ENCODE measurements around the gene REV3L.

Gene REV3L

DNA sequence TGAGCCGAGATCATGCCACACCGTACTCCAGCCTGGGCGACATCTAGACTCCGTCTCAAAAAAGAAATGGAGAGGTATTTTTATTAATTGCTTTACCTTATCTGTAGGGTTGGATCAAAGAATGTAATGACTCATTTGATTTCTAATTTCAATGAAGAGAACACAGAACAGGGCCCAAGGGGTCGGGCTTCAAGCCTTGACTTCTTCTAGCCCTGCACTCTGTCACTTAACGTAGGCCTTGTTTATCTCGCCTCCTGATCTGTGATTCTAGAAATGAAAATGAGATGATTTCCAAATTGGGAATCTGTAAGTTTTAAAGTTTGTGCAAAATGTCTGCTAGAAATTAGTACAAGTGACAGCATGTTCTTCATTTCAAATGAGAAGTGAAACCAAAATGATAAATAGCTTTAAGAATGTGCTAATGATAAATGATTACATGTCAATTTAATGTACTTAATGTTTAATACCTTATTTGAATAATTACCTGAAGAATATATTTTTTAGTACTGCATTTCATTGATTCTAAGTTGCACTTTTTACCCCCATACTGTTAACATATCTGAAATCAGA, 215.2 kb downstream of the REV3L start:
- H3K79me2 ChIP-seq (ENCODE audit: low read length): peaks cover 8% of the 10 kb centered on the region; the same call in 1 of the 2 replicates
- H3F3A ChIP-seq (ENCODE audit: insufficient read depth, low read length): no peaks in the 10 kb centered on the region

GRCh38 chr6:111266276-111266675, 216.7 kb downstream of the REV3L start:
- Histone ChIP-seq H3K9me2 (replicated peaks; ENCODE audit: insufficient read depth, low read length) (no peaks in the 10 kb centered on the region), H2AFZ (ENCODE audit: low read length) (no peak overlapping the region), H4K20me1 (ENCODE audit: insufficient read depth, low read length) (no peaks in the 10 kb centered on the region), H3K9me3 (replicated peaks; ENCODE audit: insufficient read depth, low read length) (no peaks in the 10 kb centered on the region), H3K79me2 (ENCODE audit: low read length) (peaks cover 16% of the 10 kb centered on the region; the same call in 1 of the 2 replicates), H3K4me1 (ENCODE audit: low read length) (no peaks in the 10 kb centered on the region), H3K27me3 (replicated peaks; ENCODE audit: insufficient read depth, low read length) (no peaks in the 10 kb centered on the region), H3K27ac (ENCODE audit: low read length) (no peak overlapping the region), H3K36me3 (replicated peaks; ENCODE audit: insufficient read depth, low read length) (peaks cover 5% of the 10 kb centered on the region; the same call in 1 of the 2 replicates), H3K9ac (ENCODE audit: low read length) (no peak overlapping the region), H3F3A (ENCODE audit: insufficient read depth, low read length) (no peaks in the 10 kb centered on the region), H3K4me2 (ENCODE audit: low read depth, low read length) (no peak overlapping the region), H3K4me3 (ENCODE audit: low read length) (no peak overlapping the region)
- TF ChIP-seq EZH2 (optimal IDR thresholded peaks at IDR 0.05; ENCODE audit: low read depth, low read length) (no peak), CTCF (IDR thresholded peaks at IDR 0.05; ENCODE audit: low read length) (no peak), EZH2phosphoT487 (IDR thresholded peaks at IDR 0.05; ENCODE audit: low read length) (no peak)
- DNase-seq: no peak

More for the DNA sequence above, 215.2 kb downstream of the REV3L start:
- Histone ChIP-seq H4K20me1 (ENCODE audit: insufficient read depth, low read length) (no peaks in the 10 kb centered on the region), H3K9ac (ENCODE audit: low read length) (no peak overlapping the region), H3K4me3 (ENCODE audit: low read length) (no peak overlapping the region), H3K4me2 (ENCODE audit: low read depth, low read length) (no peak overlapping the region), H3K27ac (ENCODE audit: low read length) (no peak overlapping the region), H3K27me3 (replicated peaks; ENCODE audit: insufficient read depth, low read length) (no peaks in the 10 kb centered on the region), H3K9me3 (replicated peaks; ENCODE audit: insufficient read depth, low read length) (no peaks in the 10 kb centered on the region), H3K4me1 (ENCODE audit: low read length) (no peaks in the 10 kb centered on the region), H3K36me3 (replicated peaks; ENCODE audit: insufficient read depth, low read length) (peaks cover 5% of the 10 kb centered on the region; the same call in 1 of the 2 replicates), H2AFZ (ENCODE audit: low read length) (no peak overlapping the region), H3K9me2 (replicated peaks; ENCODE audit: insufficient read depth, low read length) (no peaks in the 10 kb centered on the region)
- TF ChIP-seq CTCF (IDR thresholded peaks at IDR 0.05; ENCODE audit: low read length) (no peak), EZH2phosphoT487 (IDR thresholded peaks at IDR 0.05; ENCODE audit: low read length) (no peak), EZH2 (optimal IDR thresholded peaks at IDR 0.05; ENCODE audit: low read depth, low read length) (no peak)
- no peak for DNase-seq

DNA sequence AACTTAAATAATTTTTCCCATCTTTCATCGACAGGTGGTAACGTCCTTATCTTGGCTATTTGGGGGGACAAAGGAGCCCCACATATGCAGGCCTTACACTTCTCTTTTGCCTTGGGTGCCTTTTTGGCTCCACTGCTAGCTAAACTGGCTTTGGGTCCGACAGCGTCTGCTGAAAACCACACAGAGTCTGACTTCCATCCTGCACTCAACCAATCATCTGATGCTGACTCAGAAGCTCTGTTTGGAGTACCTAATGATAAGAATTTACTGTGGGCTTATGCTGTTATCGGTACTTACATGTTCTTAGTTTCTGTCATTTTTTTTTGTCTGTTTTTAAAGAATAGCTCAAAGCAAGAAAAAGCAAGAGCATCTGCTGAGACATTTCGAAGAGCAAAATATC, 217.2 kb downstream of the REV3L start:
- TF ChIP-seq EZH2 (optimal IDR thresholded peaks at IDR 0.05; ENCODE audit: low read depth, low read length) (no peak), CTCF (IDR thresholded peaks at IDR 0.05; ENCODE audit: low read length) (no peak), EZH2phosphoT487 (IDR thresholded peaks at IDR 0.05; ENCODE audit: low read length) (no peak)
- no peaks in the 10 kb centered on the region for H3K9me2 ChIP-seq (replicated peaks; ENCODE audit: insufficient read depth, low read length)
- H3K27me3 ChIP-seq (replicated peaks; ENCODE audit: insufficient read depth, low read length): no peaks in the 10 kb centered on the region
- peaks cover 19% of the 10 kb centered on the region; the same call in 1 of the 2 replicates for H3K79me2 ChIP-seq (ENCODE audit: low read length)
- H3K4me3 ChIP-seq (ENCODE audit: low read length): no peak overlapping the region
- no peaks in the 10 kb centered on the region for H3K4me1 ChIP-seq (ENCODE audit: low read length)
- H3K4me2 ChIP-seq (ENCODE audit: low read depth, low read length): no peak overlapping the region
- H2AFZ ChIP-seq (ENCODE audit: low read length): no peak overlapping the region
- no peak overlapping the region for H3K9ac ChIP-seq (ENCODE audit: low read length)
- peaks cover 5% of the 10 kb centered on the region; the same call in 1 of the 2 replicates for H3K36me3 ChIP-seq (replicated peaks; ENCODE audit: insufficient read depth, low read length)
- H4K20me1 ChIP-seq (ENCODE audit: insufficient read depth, low read length): no peaks in the 10 kb centered on the region
- no peaks in the 10 kb centered on the region for H3F3A ChIP-seq (ENCODE audit: insufficient read depth, low read length)
- no peak overlapping the region for H3K27ac ChIP-seq (ENCODE audit: low read length)
- no peaks in the 10 kb centered on the region for H3K9me3 ChIP-seq (replicated peaks; ENCODE audit: insufficient read depth, low read length)
- no peak for DNase-seq

All from MM.1S (cell line).